Fibroblast of lung (primary cell): Measurements from ENCODE around the gene GPC3.

Experiments used
- EZH2 ChIP-seq: IDR thresholded peaks from 2 replicates; pipeline ENCODE4 v1.5.1; 2012; ENCODE audit warnings: low read length, control low read depth, mild to moderate bottlenecking; ENCODE audit errors: missing control alignments
- TF ChIP-seq, protein P1 (sequence below), 2 donors: IDR thresholded peaks in 1 of 2; conservative IDR thresholded peaks in 1 of 2; 1 replicate in 1 of 2; 2 replicates in 1 of 2; pipeline ENCODE4 v1.5.1; 2011 to 2012; ENCODE audit warnings: low read length in 2 of 2, control low read depth in 1 of 2, inconsistent platforms in 1 of 2, low read depth in 1 of 2, mild to moderate bottlenecking in 1 of 2

DNA sequence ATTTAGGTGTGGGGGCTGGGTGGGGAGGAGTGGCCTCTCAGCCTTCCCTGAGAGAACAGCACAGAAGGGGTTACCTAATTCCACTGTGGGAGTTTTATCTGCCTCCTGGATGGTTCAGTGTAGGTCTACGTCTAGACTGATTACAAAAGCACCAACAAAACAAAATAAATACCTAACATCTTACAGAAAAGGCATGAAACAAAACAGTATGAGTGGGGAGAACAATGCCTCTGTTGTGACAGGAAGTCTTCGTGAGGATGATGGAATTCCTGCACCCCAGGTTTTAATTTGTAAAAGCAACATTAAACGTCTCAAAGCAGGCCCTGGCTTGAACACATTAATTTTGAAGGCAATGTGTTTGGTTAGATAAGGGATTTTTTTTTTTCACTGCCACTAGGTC lies 458.0 kb downstream of the GPC3 start:
- TF ChIP-seq, protein P1, sequence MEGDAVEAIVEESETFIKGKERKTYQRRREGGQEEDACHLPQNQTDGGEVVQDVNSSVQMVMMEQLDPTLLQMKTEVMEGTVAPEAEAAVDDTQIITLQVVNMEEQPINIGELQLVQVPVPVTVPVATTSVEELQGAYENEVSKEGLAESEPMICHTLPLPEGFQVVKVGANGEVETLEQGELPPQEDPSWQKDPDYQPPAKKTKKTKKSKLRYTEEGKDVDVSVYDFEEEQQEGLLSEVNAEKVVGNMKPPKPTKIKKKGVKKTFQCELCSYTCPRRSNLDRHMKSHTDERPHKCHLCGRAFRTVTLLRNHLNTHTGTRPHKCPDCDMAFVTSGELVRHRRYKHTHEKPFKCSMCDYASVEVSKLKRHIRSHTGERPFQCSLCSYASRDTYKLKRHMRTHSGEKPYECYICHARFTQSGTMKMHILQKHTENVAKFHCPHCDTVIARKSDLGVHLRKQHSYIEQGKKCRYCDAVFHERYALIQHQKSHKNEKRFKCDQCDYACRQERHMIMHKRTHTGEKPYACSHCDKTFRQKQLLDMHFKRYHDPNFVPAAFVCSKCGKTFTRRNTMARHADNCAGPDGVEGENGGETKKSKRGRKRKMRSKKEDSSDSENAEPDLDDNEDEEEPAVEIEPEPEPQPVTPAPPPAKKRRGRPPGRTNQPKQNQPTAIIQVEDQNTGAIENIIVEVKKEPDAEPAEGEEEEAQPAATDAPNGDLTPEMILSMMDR (conservative IDR thresholded peaks at IDR 0.05 in 1 of 2, IDR thresholded peaks at IDR 0.05 in 1 of 2; ENCODE audit: low read depth in 1 of 2, low read length in 2 of 2): no peak
- no peak for TF ChIP-seq EZH2
